GM23338 (cell line): ENCODE results near the gene PTRHD1. TPM values are rescaled to one million over a fixed set of nuclear protein-coding genes. Genes with fewer than 3 reads are reported as not detected.

Experiments used
- ATAC-seq: fragments of 200-7000 bp; cut with Tn5 transposase; 3 replicates; pipeline ENCODE4 v1.9.1; 2020
- DNase-seq: peaks from one replicate; pipeline ENCODE4 v3.0.0-alpha.2; 2015; ENCODE audit warnings: low spot score
- H2AFZ ChIP-seq: fragments of 200-600 bp; sonication (generic); 2 replicates; pipeline ENCODE4 v1.8.0; 2016; ENCODE audit warnings: antibody characterized with exemption, mild to moderate bottlenecking, moderate library complexity
- H3F3A ChIP-seq: fragments of 200-600 bp; sonication (generic); replicated peaks from 2 replicates; pipeline ENCODE4 v1.8.0; 2017; ENCODE audit warnings: antibody characterized with exemption, mixed run types, low read depth
- H3K27ac ChIP-seq: fragments of 200-600 bp; sonication (generic); 2 replicates; pipeline ENCODE4 v1.6.1; 2016; ENCODE audit warnings: low read depth
- H3K27me3 ChIP-seq: fragments of 200-600 bp; sonication (generic); 2 replicates; pipeline ENCODE4 v1.8.0; 2016; ENCODE audit warnings: mild to moderate bottlenecking, mixed run types, moderate library complexity; ENCODE audit not compliant: insufficient read depth
- H3K36me3 ChIP-seq: fragments of 200-600 bp; sonication (generic); 2 replicates; pipeline ENCODE4 v1.8.0; 2016; ENCODE audit warnings: mild to moderate bottlenecking; ENCODE audit not compliant: insufficient read depth
- H3K4me1 ChIP-seq: fragments of 200-600 bp; sonication (generic); 2 replicates; pipeline ENCODE4 v1.8.0; 2016; ENCODE audit warnings: mild to moderate bottlenecking, moderate library complexity; ENCODE audit not compliant: insufficient read depth
- H3K4me2 ChIP-seq: fragments of 200-600 bp; sonication (generic); 2 replicates; pipeline ENCODE4 v1.7.1; 2017; ENCODE audit warnings: mixed run types
- H3K4me3 ChIP-seq: fragments of 200-600 bp; sonication (generic); 2 replicates; pipeline ENCODE4 v1.6.1; 2016; ENCODE audit warnings: mixed run types
- H3K79me2 ChIP-seq: fragments of 200-600 bp; sonication (generic); replicated peaks from 2 replicates; pipeline ENCODE4 v1.8.0; 2017; ENCODE audit warnings: mild to moderate bottlenecking; ENCODE audit not compliant: insufficient read depth
- H3K9me2 ChIP-seq: fragments of 200-600 bp; sonication (generic); 2 replicates; pipeline ENCODE4 v1.8.0; 2017; ENCODE audit not compliant: insufficient read depth
- H4K20me1 ChIP-seq: fragments of 200-600 bp; sonication (generic); replicated peaks from 2 replicates; pipeline ENCODE4 v1.8.0; 2017; ENCODE audit warnings: mild to moderate bottlenecking; ENCODE audit not compliant: insufficient read depth
- H3K27ac Mint-ChIP-seq: 2 replicates; pipeline ENCODE4 v1.8.0; 2020; ENCODE audit warnings: inconsistent platforms, mild to moderate bottlenecking, moderate library complexity, mixed read lengths
- H3K27me3 Mint-ChIP-seq: 3 replicates; pipeline ENCODE4 v1.8.0; 2022; ENCODE audit warnings: low read depth, mild to moderate bottlenecking, moderate library complexity, mixed read lengths, inconsistent platforms; ENCODE audit not compliant: insufficient read depth, poor library complexity
- H3K36me3 Mint-ChIP-seq: 3 replicates; pipeline ENCODE4 v1.8.0; 2021; ENCODE audit warnings: low read depth, mild to moderate bottlenecking, inconsistent platforms, moderate library complexity, mixed read lengths
- H3K4me1 Mint-ChIP-seq: 3 replicates; pipeline ENCODE4 v1.8.0; 2020; ENCODE audit warnings: mild to moderate bottlenecking, inconsistent platforms, mixed read lengths
- H3K4me3 Mint-ChIP-seq: 3 replicates; pipeline ENCODE4 v1.8.0; 2021; ENCODE audit warnings: moderate library complexity, mild to moderate bottlenecking, inconsistent platforms, mixed read lengths
- H3K9me3 Mint-ChIP-seq: 3 replicates; pipeline ENCODE4 v1.8.0; 2020; ENCODE audit warnings: moderate library complexity, mild to moderate bottlenecking, inconsistent platforms, mixed read lengths
- CREB1 ChIP-seq: fragments of 250-450 bp; sonication (Bioruptor Pico); IDR thresholded peaks from 2 replicates; pipeline ENCODE4 v1.5.0; 2020; ENCODE audit warnings: low read depth, mild to moderate bottlenecking, moderate library complexity
- CTCF ChIP-seq, 2 experiments: fragments of 200-600 bp in 1 of 2; sonication (generic) in 1 of 2; conservative IDR thresholded peaks; 2 replicates each; pipeline versions ENCODE4 v1.5.1 to v1.6.1; 2016 to 2017; ENCODE audit warnings: antibody characterized with exemption in 2 of 2, low read depth in 2 of 2, mild to moderate bottlenecking in 2 of 2, moderate library complexity in 1 of 2
- ETS1 ChIP-seq: IDR thresholded peaks from 2 replicates; pipeline ENCODE4 v1.6.1; 2016; ENCODE audit warnings: antibody characterized with exemption
- POLR2AphosphoS5 ChIP-seq: IDR thresholded peaks from 2 replicates; pipeline ENCODE4 v1.6.1; 2016; ENCODE audit warnings: antibody characterized with exemption, low read depth
- ZNF462 ChIP-seq: fragments of 250-450 bp; sonication (Bioruptor Pico); IDR thresholded peaks from 2 replicates; pipeline ENCODE4 v1.5.0; 2020; ENCODE audit warnings: mild to moderate bottlenecking, moderate library complexity
- long read RNA-seq: library from polyadenylated mRNA; unstranded; transcript quantifications from one replicate; pipeline ENCODE4 v2.0.0, GENCODE V29; 2020; ENCODE audit not compliant: unreplicated experiment
- polyA plus RNA-seq: library from polyadenylated mRNA; unstranded; fragments of >200 nt; fragmentation: Nextera tagmentation; extraction: Ambion mirVana; gene quantifications from 2 replicates; pipeline ENCODE4 v1.2.1, GENCODE V29; 2016
- total RNA-seq: library from RNA; depleted of rRNA; stranded (reverse); fragments of >200 nt; shearing (Covaris generic); gene quantifications from 2 replicates; pipeline ENCODE4 v1.2.3, GENCODE V29; 2014; rRNA removed

Gene PTRHD1
- total RNA-seq = 27.1 and 46.9 TPM in 2 replicates
- polyA plus RNA-seq = 105 and 128 TPM in 2 replicates
- long read RNA-seq, transcript PTRHD1-201 (2 exons, 1,105 nt) = major isoform, 58 of 60 reads
- long read RNA-seq, partial matches to known transcripts = 0 of 60 reads
- long read RNA-seq, other reads (novel, unspliced or antisense) = 1 of 60 reads

- Histone ChIP-seq H3K27ac (peak within 1 kb of the TSS; percentile 98), H3K27me3 (no peaks in the 10 kb centered on the region), H3K4me2 (peak within 1 kb of the TSS; percentile 94), H3K4me3 (peak within 1 kb of the TSS; percentile 80), H3K79me2 (peaks cover 47% of the 10 kb centered on the region), H3K36me3 (no peaks in the 10 kb centered on the region), H3K9me2 (no peaks in the 10 kb centered on the region), H4K20me1 (peaks cover 28% of the 10 kb centered on the region), H3K4me1 (peaks cover 27% of the 10 kb centered on the region), H3F3A (no peaks in the 10 kb centered on the region), H2AFZ (peak within 1 kb of the TSS; percentile 79)
- H3K27me3 Mint-ChIP-seq = peaks cover 15% of the 10 kb centered on the region
- ATAC-seq = peak; percentile 86
- no peak for TF ChIP-seq ZNF462 (CRISPR knock-in tag)
- TF ChIP-seq CTCF (conservative IDR thresholded peaks at IDR 0.05; ENCODE audit: low read depth in 2 of 2) = peak; percentile 44 to 47; a peak in 3 of 4 replicates
- TF ChIP-seq CREB1 (CRISPR knock-in tag) = peak; percentile 30; the same call in 1 of the 2 replicates
- peak; percentile 77 for TF ChIP-seq POLR2AphosphoS5
- TF ChIP-seq ETS1 = peak; percentile 64
- no peaks in the 10 kb centered on the region for H3K9me3 Mint-ChIP-seq
- peak; percentile 98 for DNase-seq
- H3K36me3 Mint-ChIP-seq = peaks cover 46% of the 10 kb centered on the region
- peak within 1 kb of the TSS; percentile 98 for H3K4me3 Mint-ChIP-seq
- H3K27ac Mint-ChIP-seq = peak within 1 kb of the TSS; percentile 100
- H3K4me1 Mint-ChIP-seq = peaks cover 31% of the 10 kb centered on the region
Measured at GRCh38 chr2:24792874-24793760, at the start of gene PTRHD1, which contains the start of gene CENPO. TSS of gene PTRHD1 (minus strand) at chr2:24793391. CDS start at chr2:24793377, 14 bp downstream. TSS of gene CENPO (plus strand) at chr2:24793425. CDS start at chr2:24793920, 495 bp downstream.
